ENCODE results near the gene TIAM1. TPM values are rescaled to one million over a fixed set of nuclear protein-coding genes. Genes with fewer than 3 reads are reported as not detected.

TIAM1 gene
- total RNA-seq, 1 experiment from 2014 or later = 3.7 TPM

- ATAC-seq = no peak
- POLR2A ChIA-PET = no interaction called here
- BruUV-seq (replicated peaks) = no TSS peak
Observed at GRCh38 chr21:31255036-31255435, 89.0 kb downstream of the TIAM1 start.

GRCh38 chr21:31254131-31254530, 89.9 kb downstream of the TIAM1 start:
- no peak for ATAC-seq
- BruUV-seq (replicated peaks) = no TSS peak
- Histone ChIP-seq H3K9me3 (ENCODE audit: control insufficient read depth, insufficient read depth, low read depth, low read length) (no peaks in the 10 kb centered on the region), H3K4me1 (ENCODE audit: control insufficient read depth, insufficient read depth, low read length) (no peaks in the 10 kb centered on the region), H3K36me3 (ENCODE audit: control insufficient read depth, insufficient read depth, low read length) (no peaks in the 10 kb centered on the region), H3K27me3 (ENCODE audit: control insufficient read depth, insufficient read depth, low read length) (no peaks in the 10 kb centered on the region), H3K4me3 (ENCODE audit: low read depth in 2 of 2, low read length in 2 of 2) (no peak overlapping the region), H3K27ac (ENCODE audit: low read length) (no peak overlapping the region)
- ChIA-PET POLR2A (no interaction called here), CTCF (no interaction called here)
- no peak for DNase-seq (ENCODE audit: low read depth, low spot score)
- in situ Hi-C loops (cut with HindIII; ENCODE audit: low pct_unique_long_range_greater_than_20kb, low sequenced_read_pairs) (no loop called here), intact Hi-C loops (cut with micrococcal nuclease; ENCODE audit: unreplicated experiment) (no loop called here)
- TF ChIP-seq POLR2AphosphoS5 (IDR thresholded peaks at IDR 0.05; ENCODE audit: low read depth, low read length) (no peak), TCF7L2 (IDR thresholded peaks at IDR 0.05; ENCODE audit: low read depth, low read length) (no peak), REST (IDR thresholded peaks at IDR 0.05; ENCODE audit: insufficient read depth in 1 of 2, low read depth in 2 of 2, low read length in 1 of 2) (no peak), SIN3A (IDR thresholded peaks at IDR 0.05; ENCODE audit: borderline replicate concordance, insufficient read depth, low read depth, low read length) (no peak), CTCF (IDR thresholded peaks at IDR 0.05) (no peak)

More at GRCh38 chr21:31255036-31255435, 89.0 kb downstream of the TIAM1 start:
- H3K9me3 ChIP-seq (ENCODE audit: control insufficient read depth, insufficient read depth, low read depth, low read length) = no peaks in the 10 kb centered on the region
- no peaks in the 10 kb centered on the region for H3K36me3 ChIP-seq (ENCODE audit: control insufficient read depth, insufficient read depth, low read length)
- TF ChIP-seq CTCF (IDR thresholded peaks at IDR 0.05) (no peak), POLR2AphosphoS5 (IDR thresholded peaks at IDR 0.05; ENCODE audit: low read depth, low read length) (no peak), REST (IDR thresholded peaks at IDR 0.05; ENCODE audit: insufficient read depth in 1 of 2, low read depth in 2 of 2, low read length in 1 of 2) (no peak), SIN3A (IDR thresholded peaks at IDR 0.05; ENCODE audit: borderline replicate concordance, insufficient read depth, low read depth, low read length) (no peak), TCF7L2 (IDR thresholded peaks at IDR 0.05; ENCODE audit: low read depth, low read length) (no peak)
- H3K27me3 ChIP-seq (ENCODE audit: control insufficient read depth, insufficient read depth, low read length) = no peaks in the 10 kb centered on the region
- H3K4me1 ChIP-seq (ENCODE audit: control insufficient read depth, insufficient read depth, low read length) = no peaks in the 10 kb centered on the region
- H3K27ac ChIP-seq (ENCODE audit: low read length) = no peak overlapping the region
- in situ Hi-C loops (cut with HindIII; ENCODE audit: low pct_unique_long_range_greater_than_20kb, low sequenced_read_pairs) = no loop called here
- no peak overlapping the region for H3K4me3 ChIP-seq (ENCODE audit: low read depth in 2 of 2, low read length in 2 of 2)
- intact Hi-C loops (cut with micrococcal nuclease; ENCODE audit: unreplicated experiment) = no loop called here
- CTCF ChIA-PET = no interaction called here
- no peak for DNase-seq (ENCODE audit: low read depth, low spot score)
